Measurements from ENCODE around the gene PSMC3.

PSMC3 gene

GRCh38 chr11:47408598-47409439 is 17.4 kb downstream of the PSMC3 start:
- Histone ChIP-seq H3K4me3 (ENCODE audit: low read length) (peak overlapping the region; percentile 29), H3K9ac (ENCODE audit: low read length) (peak overlapping the region; percentile 72), H3K4me1 (ENCODE audit: control insufficient read depth, insufficient read depth, low read length) (peaks cover 31% of the 10 kb centered on the region), H3K36me3 (ENCODE audit: control insufficient read depth, insufficient read depth, low read length) (no peaks in the 10 kb centered on the region), H3K27me3 (ENCODE audit: control insufficient read depth, insufficient read depth, low read length) (no peaks in the 10 kb centered on the region), H3K9me3 (ENCODE audit: control insufficient read depth, low read length) (no peaks in the 10 kb centered on the region)

- Histone ChIP-seq H3K4me3 (ENCODE audit: low read length) (peak within 1 kb of the TSS; percentile 65), H3K4me1 (ENCODE audit: control insufficient read depth, insufficient read depth, low read length) (peaks cover 31% of the 10 kb centered on the region), H3K9me3 (ENCODE audit: control insufficient read depth, low read length) (no peaks in the 10 kb centered on the region), H3K36me3 (ENCODE audit: control insufficient read depth, insufficient read depth, low read length) (no peaks in the 10 kb centered on the region), H3K27me3 (ENCODE audit: control insufficient read depth, insufficient read depth, low read length) (no peaks in the 10 kb centered on the region), H3K9ac (ENCODE audit: low read length) (peak within 1 kb of the TSS; percentile 78)
These were observed 18.3 kb downstream of the PSMC3 start, which contains the start of gene SLC39A13 for GRCh38 chr11:47407746-47408590. TSS of gene SLC39A13 (plus strand) at chr11:47408590. CDS start at chr11:47410095, 1,505 bp downstream.

GRCh38 chr11:47406896-47407745 is 19.1 kb downstream of the PSMC3 start:
- Histone ChIP-seq H3K4me3 (ENCODE audit: low read length) (peak overlapping the region; percentile 65), H3K36me3 (ENCODE audit: control insufficient read depth, insufficient read depth, low read length) (no peaks in the 10 kb centered on the region), H3K9ac (ENCODE audit: low read length) (peak overlapping the region; percentile 78), H3K27me3 (ENCODE audit: control insufficient read depth, insufficient read depth, low read length) (no peaks in the 10 kb centered on the region), H3K9me3 (ENCODE audit: control insufficient read depth, low read length) (no peaks in the 10 kb centered on the region), H3K4me1 (ENCODE audit: control insufficient read depth, insufficient read depth, low read length) (peaks cover 31% of the 10 kb centered on the region)

- Histone ChIP-seq H3K4me1 (ENCODE audit: control insufficient read depth, insufficient read depth, low read length) (peaks cover 17% of the 10 kb centered on the region), H3K27me3 (ENCODE audit: control insufficient read depth, insufficient read depth, low read length) (no peaks in the 10 kb centered on the region), H3K9ac (ENCODE audit: low read length) (no peak overlapping the region), H3K4me3 (ENCODE audit: low read length) (no peak overlapping the region), H3K36me3 (ENCODE audit: control insufficient read depth, insufficient read depth, low read length) (no peaks in the 10 kb centered on the region), H3K9me3 (ENCODE audit: control insufficient read depth, low read length) (no peaks in the 10 kb centered on the region)
These were observed 22.7 kb downstream of the PSMC3 start for GRCh38 chr11:47403571-47403970.

GRCh38 chr11:47403135-47403534 is 23.1 kb downstream of the PSMC3 start:
- Histone ChIP-seq H3K9me3 (ENCODE audit: control insufficient read depth, low read length) (no peaks in the 10 kb centered on the region), H3K9ac (ENCODE audit: low read length) (no peak overlapping the region), H3K4me3 (ENCODE audit: low read length) (no peak overlapping the region)

GRCh38 chr11:47400768-47401279 is 25.4 kb downstream of the PSMC3 start:
- peaks cover 7% of the 10 kb centered on the region for H3K4me1 ChIP-seq (ENCODE audit: control insufficient read depth, insufficient read depth, low read length)
- H3K9me3 ChIP-seq (ENCODE audit: control insufficient read depth, low read length) = no peaks in the 10 kb centered on the region
- H3K36me3 ChIP-seq (ENCODE audit: control insufficient read depth, insufficient read depth, low read length) = no peaks in the 10 kb centered on the region
- H3K9ac ChIP-seq (ENCODE audit: low read length) = peak overlapping the region; percentile 69
- no peaks in the 10 kb centered on the region for H3K27me3 ChIP-seq (ENCODE audit: control insufficient read depth, insufficient read depth, low read length)
- no peak overlapping the region for H3K4me3 ChIP-seq (ENCODE audit: low read length)

More at GRCh38 chr11:47403135-47403534, 23.1 kb downstream of the PSMC3 start:
- no peaks in the 10 kb centered on the region for H3K36me3 ChIP-seq (ENCODE audit: control insufficient read depth, insufficient read depth, low read length)
- H3K4me1 ChIP-seq (ENCODE audit: control insufficient read depth, insufficient read depth, low read length) = peaks cover 17% of the 10 kb centered on the region
- H3K27me3 ChIP-seq (ENCODE audit: control insufficient read depth, insufficient read depth, low read length) = no peaks in the 10 kb centered on the region

GRCh38 chr11:47399860-47400767 is 26.1 kb downstream of the PSMC3 start:
- no peaks in the 10 kb centered on the region for H3K36me3 ChIP-seq (ENCODE audit: control insufficient read depth, insufficient read depth, low read length)
- peak overlapping the region; percentile 25 for H3K4me3 ChIP-seq (ENCODE audit: low read length)
- H3K9me3 ChIP-seq (ENCODE audit: control insufficient read depth, low read length) = no peaks in the 10 kb centered on the region
- no peaks in the 10 kb centered on the region for H3K27me3 ChIP-seq (ENCODE audit: control insufficient read depth, insufficient read depth, low read length)
- H3K4me1 ChIP-seq (ENCODE audit: control insufficient read depth, insufficient read depth, low read length) = peaks cover 7% of the 10 kb centered on the region
- peak overlapping the region; percentile 69 for H3K9ac ChIP-seq (ENCODE audit: low read length)

GRCh38 chr11:47398551-47398950 is 27.7 kb downstream of the PSMC3 start:
- no peak overlapping the region for H3K4me3 ChIP-seq (ENCODE audit: low read length)
- H3K27me3 ChIP-seq (ENCODE audit: control insufficient read depth, insufficient read depth, low read length) = no peaks in the 10 kb centered on the region
- H3K9me3 ChIP-seq (ENCODE audit: control insufficient read depth, low read length) = no peaks in the 10 kb centered on the region
- no peak overlapping the region for H3K9ac ChIP-seq (ENCODE audit: low read length)
- H3K4me1 ChIP-seq (ENCODE audit: control insufficient read depth, insufficient read depth, low read length) = peaks cover 7% of the 10 kb centered on the region
- H3K36me3 ChIP-seq (ENCODE audit: control insufficient read depth, insufficient read depth, low read length) = no peaks in the 10 kb centered on the region

GRCh38 chr11:47398011-47398410 is 28.2 kb downstream of the PSMC3 start:
- Histone ChIP-seq H3K4me1 (ENCODE audit: control insufficient read depth, insufficient read depth, low read length) (peaks cover 7% of the 10 kb centered on the region), H3K4me3 (ENCODE audit: low read length) (no peak overlapping the region), H3K27me3 (ENCODE audit: control insufficient read depth, insufficient read depth, low read length) (no peaks in the 10 kb centered on the region), H3K9ac (ENCODE audit: low read length) (no peak overlapping the region), H3K9me3 (ENCODE audit: control insufficient read depth, low read length) (no peaks in the 10 kb centered on the region), H3K36me3 (ENCODE audit: control insufficient read depth, insufficient read depth, low read length) (no peaks in the 10 kb centered on the region)

- Histone ChIP-seq H3K4me1 (ENCODE audit: control insufficient read depth, insufficient read depth, low read length) (peaks cover 7% of the 10 kb centered on the region), H3K4me3 (ENCODE audit: low read length) (no peak overlapping the region)
These were observed 30.3 kb downstream of the PSMC3 start for GRCh38 chr11:47396049-47396320.

More at GRCh38 chr11:47396049-47396320, 30.3 kb downstream of the PSMC3 start:
- Histone ChIP-seq H3K36me3 (ENCODE audit: control insufficient read depth, insufficient read depth, low read length) (no peaks in the 10 kb centered on the region), H3K9me3 (ENCODE audit: control insufficient read depth, low read length) (no peaks in the 10 kb centered on the region), H3K9ac (ENCODE audit: low read length) (no peak overlapping the region), H3K27me3 (ENCODE audit: control insufficient read depth, insufficient read depth, low read length) (no peaks in the 10 kb centered on the region)

Measured in mucosa of stomach (tissue), 1 donor.